ENCODE measurements around the gene BRMS1L.
"Not testable (repeated sequence)": the region's sequence is repeated elsewhere in the genome, so short reads cannot be mapped to it uniquely, and the experiment has no call there.

DNA sequence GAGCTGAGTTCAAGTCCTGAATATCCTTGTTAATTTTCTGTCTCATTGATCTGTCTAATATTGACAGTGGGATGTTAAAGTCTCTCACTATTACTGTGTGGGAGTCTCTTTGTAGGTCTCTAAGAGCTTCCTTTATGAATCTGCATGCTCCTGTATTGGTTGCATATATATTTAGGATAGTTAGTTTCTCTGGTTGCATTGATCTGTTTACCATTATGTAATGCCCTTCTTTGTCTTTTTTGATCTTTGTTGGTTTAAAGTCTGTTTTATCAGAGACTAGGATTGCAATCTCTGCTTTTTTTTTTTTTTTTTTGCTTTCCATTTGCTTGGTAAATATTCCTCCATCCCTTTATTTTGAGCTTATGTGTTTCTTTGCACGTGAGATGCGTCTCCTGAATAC, 15.6 kb downstream of the BRMS1L start:
- not testable (repeated sequence) for TF ChIP-seq CTCF (conservative IDR thresholded peaks at IDR 0.05; ENCODE audit: low read length); EZH2phosphoT487 (IDR thresholded peaks at IDR 0.05; ENCODE audit: borderline replicate concordance, low read depth, low read length)

Measured in OCI-LY7 (cell line).